Breast epithelium (tissue), 4 donors: ENCODE data around the gene F12. TPM values are rescaled to one million over a fixed set of nuclear protein-coding genes. Genes with fewer than 3 reads are reported as not detected.
A peak's percentile ranks its signal among the peaks of the same experiment; 100 is the strongest.

ENCODE experiments used
- DNase-seq, 2 donors: peaks; one replicate each; pipeline ENCODE4 v3.0.0-alpha.2; 2019; ENCODE audit warnings: low spot score in 2 of 2
- H3K27ac ChIP-seq, 2 donors: fragments of 200-600 bp; sonication (generic) in 1 of 2; one replicate each; pipeline ENCODE4 v1.5.1; 2016 to 2019; ENCODE audit warnings: mild to moderate bottlenecking in 1 of 2
- H3K27me3 ChIP-seq, 2 donors: fragments of 200-600 bp; sonication (generic) in 1 of 2; one replicate each; pipeline versions ENCODE4 v1.5.1 to v1.6.0; 2017 to 2019; ENCODE audit warnings: control low read depth in 1 of 2, mild to moderate bottlenecking in 1 of 2
- H3K36me3 ChIP-seq: fragments of 200-600 bp; one replicate; pipeline ENCODE4 v1.5.1; 2019
- H3K4me1 ChIP-seq, 2 donors: fragments of 200-600 bp; sonication (generic); one replicate each; pipeline ENCODE4 v1.5.1; 2016 to 2019; ENCODE audit warnings: control low read depth in 1 of 2
- H3K4me3 ChIP-seq, 3 donors: fragments of 200-600 bp; sonication (generic); 1 replicate in 2 of 3; 2 replicates in 1 of 3; pipeline ENCODE4 v1.5.1; 2016 to 2019; ENCODE audit warnings: mild to moderate bottlenecking in 3 of 3, moderate library complexity in 2 of 3
- H3K9me3 ChIP-seq, 2 donors: fragments of 200-600 bp; sonication (generic) in 1 of 2; one replicate each; pipeline ENCODE4 v1.5.1; 2016 to 2019; ENCODE audit warnings: control low read depth in 1 of 2
- CTCF ChIP-seq, 3 donors: fragments of 450-650 bp; IDR thresholded peaks; one replicate each; pipeline ENCODE4 v1.5.1; 2016 to 2017; ENCODE audit warnings: antibody characterized with exemption in 3 of 3, mild to moderate bottlenecking in 3 of 3, moderate library complexity in 3 of 3
- POLR2A ChIP-seq: fragments of 450-650 bp; IDR thresholded peaks from one replicate; pipeline ENCODE4 v1.6.1; 2016; ENCODE audit warnings: antibody characterized with exemption, mild to moderate bottlenecking, moderate library complexity
- POLR2AphosphoS5 ChIP-seq, 3 donors: sonication (generic); formaldehyde crosslinking; IDR thresholded peaks; one replicate each; pipeline ENCODE4 v1.6.1; 2017; ENCODE audit warnings: antibody characterized with exemption in 3 of 3
- intact Hi-C: fragments of 100-400 bp; cut with DNase I; formaldehyde crosslinking; loops from one replicate; pipeline ENCODE4 v1.15.1; 2023; ENCODE audit warnings: low total_unique reads
- total RNA-seq, 3 donors: library from RNA; depleted of rRNA; stranded (reverse); fragments of >200 nt; gene quantifications; one replicate each; pipeline ENCODE4 v1.1.0, GENCODE V29; 2016

The F12 gene
- total RNA-seq, 3 donors from 2014 or later, result 0.64 to 2.9 (median 2.6) TPM

- intact Hi-C loops, result loop anchor here (5.0 kb wide), 1 partner anchor 98 kb away; no protein-coding TSS in a partner anchor
- Histone ChIP-seq H3K4me1 (peaks cover 5 to 14% of the 10 kb centered on the region in 2 donors), H3K27ac (peak overlapping the region; percentile 11 to 58), H3K4me3 (peak overlapping the region; percentile 43 to 71 (median 63)), H3K36me3 (no peaks in the 10 kb centered on the region), H3K9me3 (no peaks in the 10 kb centered on the region), H3K27me3 (peaks cover 9 to 27% of the 10 kb centered on the region in 2 donors)
- no peak for TF ChIP-seq POLR2A
- TF ChIP-seq POLR2AphosphoS5 (IDR thresholded peaks at IDR 0.05), result peak in 2 of 3 donors; percentile 40 to 59
- peak; percentile 24 to 82 (median 65) for TF ChIP-seq CTCF (IDR thresholded peaks at IDR 0.05)
- peak; percentile 77 to 85 for DNase-seq
Observed at GRCh38 chr5:177403792-177404640, 5.3 kb downstream of the F12 start.

GRCh38 chr5:177403102-177403791 is 6.1 kb downstream of the F12 start:
- DNase-seq, result no peak
- intact Hi-C loops, result loop anchor here (5.0 kb wide), 1 partner anchor 99 kb away; no protein-coding TSS in a partner anchor
- Histone ChIP-seq H3K36me3 (no peaks in the 10 kb centered on the region), H3K4me3 (peak overlapping the region; percentile 43 to 71 (median 63)), H3K27me3 (peaks cover 9 to 27% of the 10 kb centered on the region in 2 donors), H3K4me1 (peaks cover 5 to 14% of the 10 kb centered on the region in 2 donors), H3K27ac (peak overlapping the region in 1 of 2 donors; percentile 11), H3K9me3 (no peaks in the 10 kb centered on the region)
- TF ChIP-seq POLR2A (no peak), POLR2AphosphoS5 (IDR thresholded peaks at IDR 0.05) (no peak), CTCF (IDR thresholded peaks at IDR 0.05) (no peak)

GRCh38 chr5:177402271-177403043 is 6.9 kb downstream of the F12 start:
- Histone ChIP-seq H3K27ac (peak overlapping the region in 1 of 2 donors; percentile 11), H3K36me3 (no peaks in the 10 kb centered on the region), H3K27me3 (peaks cover 9 to 27% of the 10 kb centered on the region in 2 donors), H3K4me1 (peaks cover 5 to 14% of the 10 kb centered on the region in 2 donors), H3K4me3 (peak overlapping the region in 2 of 3 donors; percentile 63 to 71), H3K9me3 (no peaks in the 10 kb centered on the region)
- peak in 2 of 3 donors; percentile 38 to 39 for TF ChIP-seq CTCF (IDR thresholded peaks at IDR 0.05)
- TF ChIP-seq POLR2A, result no peak
- TF ChIP-seq POLR2AphosphoS5 (IDR thresholded peaks at IDR 0.05), result no peak
- peak; percentile 48 to 76 for DNase-seq
- intact Hi-C loops, result loop anchor here (5.0 kb wide), 1 partner anchor 100 kb away; no protein-coding TSS in a partner anchor

- no peak for TF ChIP-seq POLR2A
- peak in 1 of 3 donors; percentile 12 for TF ChIP-seq CTCF (IDR thresholded peaks at IDR 0.05)
- Histone ChIP-seq H3K27me3 (peaks cover 9 to 27% of the 10 kb centered on the region in 2 donors), H3K27ac (no peak within 1 kb of the TSS), H3K4me1 (peaks cover 5 to 14% of the 10 kb centered on the region in 2 donors), H3K4me3 (peak within 1 kb of the TSS in 2 of 3 donors; percentile 21 to 57), H3K9me3 (no peaks in the 10 kb centered on the region), H3K36me3 (no peaks in the 10 kb centered on the region)
- intact Hi-C loops, result loop anchor here (5.0 kb wide), 2 partner anchors 52 to 102 kb away; no protein-coding TSS in a partner anchor
- DNase-seq, result no peak
Observed at GRCh38 chr5:177399997-177400868, 9.1 kb downstream of the F12 start, which contains the start of gene PFN3. Gene PFN3, minus strand, starts transcription at chr5:177400661. Its CDS starts 85 bp downstream, at chr5:177400576.
